HG03378 (cell line): Measurements from ENCODE around the gene SLC9A9.
"Not testable (repeated sequence)": the region's sequence is repeated elsewhere in the genome, so short reads cannot be mapped to it uniquely, and the experiment has no call there.

Experiments used
- ATAC-seq: cut with Tn5 transposase; IDR thresholded peaks from one replicate; pipeline ENCODE4 v1.9.1; 2021; ENCODE audit warnings: mild to moderate bottlenecking, moderate library complexity; ENCODE audit not compliant: unreplicated experiment

SLC9A9 gene

GRCh38 chr3:143847787-143848631, at the start of gene SLC9A9:
SLC9A9 (minus strand) TSS chr3:143848468; CDS start chr3:143848322, 146 bp downstream.
- peak; percentile 91 for ATAC-seq

- no peak for ATAC-seq
Observed at GRCh38 chr3:143897576-143898295, 49.5 kb upstream of the SLC9A9 start.

DNA sequence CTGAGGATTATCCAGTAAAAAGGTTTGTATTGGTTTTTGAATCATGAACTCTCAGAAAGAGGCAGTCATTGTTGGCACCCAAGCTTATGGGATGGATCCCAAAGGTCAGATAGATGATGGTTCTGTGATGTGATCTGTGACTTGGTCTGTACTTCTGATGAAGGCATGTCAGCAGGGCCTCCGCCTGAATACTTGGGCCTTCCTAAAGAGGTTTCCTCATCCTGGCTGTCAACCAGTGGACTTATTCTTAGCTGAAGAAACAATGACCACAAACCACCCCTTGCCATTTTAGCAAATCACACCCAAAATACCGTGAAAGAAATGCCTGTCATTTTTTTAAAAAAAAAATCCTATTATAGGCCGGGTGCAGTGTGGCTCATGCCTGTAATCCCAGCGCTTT, 48.2 kb upstream of the SLC9A9 start:
- no peak for ATAC-seq

DNA sequence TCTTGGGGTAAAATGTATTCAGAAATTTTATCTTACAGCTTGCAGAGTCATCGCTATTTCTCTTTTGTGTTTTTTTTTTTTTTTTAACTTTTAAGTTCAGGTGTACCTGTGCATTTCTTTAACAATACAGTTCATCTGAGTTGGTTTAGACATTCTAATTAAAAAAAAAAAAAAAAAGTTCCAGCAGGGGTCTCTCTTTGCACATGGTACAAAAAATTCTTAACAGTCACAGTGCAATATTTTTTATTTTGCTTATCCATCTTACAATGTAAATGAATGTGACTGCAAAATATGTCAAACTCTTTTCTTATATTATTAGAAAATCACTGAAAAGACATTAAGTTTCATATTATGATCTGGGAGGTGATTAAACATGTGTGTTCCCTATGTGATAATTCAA, 47.5 kb upstream of the SLC9A9 start:
- peak; percentile 57 for ATAC-seq

GRCh38 chr3:143888846-143889245, 40.6 kb upstream of the SLC9A9 start:
- ATAC-seq: no peak

DNA sequence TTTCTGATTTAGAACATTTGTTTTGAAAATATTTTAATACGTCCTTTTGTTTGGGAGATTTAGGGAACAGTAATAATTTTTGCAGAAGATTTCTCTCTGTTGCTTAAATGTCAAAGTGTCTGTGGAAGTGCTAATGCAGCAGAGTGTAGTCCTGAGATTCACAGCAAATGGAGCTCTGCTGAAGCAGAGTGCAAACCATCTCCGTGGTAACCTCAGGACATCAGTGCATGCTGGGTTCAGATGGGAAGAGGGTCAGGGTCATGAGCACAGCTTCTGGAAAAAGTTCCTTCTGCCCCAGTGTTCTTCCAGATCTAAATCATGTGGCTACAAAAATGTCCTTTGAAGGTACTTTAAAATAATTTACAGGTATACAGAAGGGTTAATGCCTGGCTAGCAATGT, 39.9 kb upstream of the SLC9A9 start:
- ATAC-seq: no peak

DNA sequence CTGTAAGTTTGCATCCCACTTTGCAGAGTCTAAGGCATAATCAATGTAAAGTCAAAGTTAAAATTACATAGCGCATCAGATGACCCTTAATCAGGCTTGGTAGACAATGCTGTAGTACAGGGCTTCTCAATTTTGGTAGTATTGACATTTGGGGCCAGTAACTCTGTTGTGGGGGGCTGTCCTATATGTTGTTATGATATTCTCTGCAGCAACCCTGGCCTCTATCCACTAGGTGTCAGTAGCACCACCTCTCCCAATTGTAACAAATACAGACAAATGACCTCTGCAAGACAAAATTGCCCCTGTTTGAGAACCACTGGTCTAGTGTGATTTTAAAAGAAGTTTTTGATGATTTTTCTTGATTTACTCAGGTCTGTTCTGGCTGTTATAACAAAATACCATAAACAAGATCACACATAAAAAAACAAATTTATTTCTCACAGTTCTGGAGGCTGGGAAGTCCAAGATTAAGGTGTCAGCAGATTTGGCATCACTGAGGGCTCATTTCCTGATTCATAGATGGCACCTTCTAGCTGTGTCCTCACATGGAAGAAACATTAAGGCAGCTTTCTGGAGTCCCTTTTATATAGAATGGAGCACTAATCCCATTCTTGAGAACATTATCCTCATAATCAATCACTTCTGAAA, 37.6 kb upstream of the SLC9A9 start:
- ATAC-seq: peak; percentile 97

DNA sequence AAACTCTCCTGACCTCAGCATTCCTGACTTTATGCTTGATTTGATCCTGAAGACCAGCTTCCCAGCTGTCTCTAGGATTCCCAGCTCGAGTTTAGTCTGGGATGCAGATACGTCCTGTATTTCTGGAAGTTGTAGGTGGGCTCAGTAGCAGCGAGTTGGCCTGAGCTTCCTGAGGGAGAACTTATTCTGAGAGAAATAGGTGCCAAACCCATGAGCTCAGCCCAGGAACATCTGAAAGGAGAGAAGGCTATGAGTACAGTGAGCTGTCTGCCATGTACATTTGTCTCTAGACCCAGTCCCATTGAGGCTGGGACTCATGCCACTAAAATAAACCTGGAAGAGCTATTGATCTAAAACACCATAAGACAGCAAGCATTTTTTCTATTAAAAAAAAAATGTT, 36.6 kb upstream of the SLC9A9 start:
- no peak for ATAC-seq

DNA sequence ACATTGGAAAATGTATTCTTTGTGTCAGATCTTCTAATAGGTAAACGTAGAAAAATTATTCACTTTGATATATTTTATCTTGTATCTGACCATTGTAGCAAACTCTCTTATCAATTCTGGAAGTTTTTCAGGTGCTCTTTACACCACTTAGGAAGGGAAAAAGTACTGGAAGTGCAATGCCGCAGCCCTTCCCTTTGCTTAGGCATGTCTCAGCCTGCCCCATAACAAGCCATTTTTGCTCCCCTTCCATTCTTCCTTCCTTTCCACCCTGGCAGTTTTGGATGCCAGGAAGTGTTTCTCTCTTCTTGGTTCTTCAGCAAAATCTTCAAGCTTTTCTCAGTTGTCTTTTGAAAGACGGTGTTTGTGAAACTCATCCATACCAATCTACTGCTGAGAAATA, 34.9 kb upstream of the SLC9A9 start:
- no peak for ATAC-seq

- ATAC-seq: no peak
Observed at GRCh38 chr3:143881095-143881494, 32.8 kb upstream of the SLC9A9 start.

GRCh38 chr3:143875546-143875945, 27.3 kb upstream of the SLC9A9 start:
- no peak for ATAC-seq

GRCh38 chr3:143873553-143873952, 25.3 kb upstream of the SLC9A9 start:
- not testable (repeated sequence) for ATAC-seq

DNA sequence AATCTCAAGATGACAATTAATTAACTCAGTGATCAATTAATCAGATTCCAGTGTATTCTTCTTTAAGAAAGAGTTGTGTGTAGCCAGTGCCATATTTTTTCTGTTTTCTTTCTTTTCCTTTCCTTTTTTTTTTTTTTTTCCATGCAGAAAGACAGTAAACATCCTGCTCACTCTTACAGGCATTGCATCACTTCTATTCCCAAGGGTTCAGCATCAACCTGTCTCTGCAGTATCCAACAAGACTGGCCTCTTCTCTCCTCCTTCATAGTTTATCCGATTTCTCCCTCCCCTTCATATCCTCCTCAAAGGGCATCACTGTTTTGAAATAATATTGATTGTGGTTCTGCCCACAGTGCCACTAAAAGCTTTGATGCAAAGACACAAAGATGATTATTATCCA, 17.0 kb upstream of the SLC9A9 start:
- no peak for ATAC-seq

DNA sequence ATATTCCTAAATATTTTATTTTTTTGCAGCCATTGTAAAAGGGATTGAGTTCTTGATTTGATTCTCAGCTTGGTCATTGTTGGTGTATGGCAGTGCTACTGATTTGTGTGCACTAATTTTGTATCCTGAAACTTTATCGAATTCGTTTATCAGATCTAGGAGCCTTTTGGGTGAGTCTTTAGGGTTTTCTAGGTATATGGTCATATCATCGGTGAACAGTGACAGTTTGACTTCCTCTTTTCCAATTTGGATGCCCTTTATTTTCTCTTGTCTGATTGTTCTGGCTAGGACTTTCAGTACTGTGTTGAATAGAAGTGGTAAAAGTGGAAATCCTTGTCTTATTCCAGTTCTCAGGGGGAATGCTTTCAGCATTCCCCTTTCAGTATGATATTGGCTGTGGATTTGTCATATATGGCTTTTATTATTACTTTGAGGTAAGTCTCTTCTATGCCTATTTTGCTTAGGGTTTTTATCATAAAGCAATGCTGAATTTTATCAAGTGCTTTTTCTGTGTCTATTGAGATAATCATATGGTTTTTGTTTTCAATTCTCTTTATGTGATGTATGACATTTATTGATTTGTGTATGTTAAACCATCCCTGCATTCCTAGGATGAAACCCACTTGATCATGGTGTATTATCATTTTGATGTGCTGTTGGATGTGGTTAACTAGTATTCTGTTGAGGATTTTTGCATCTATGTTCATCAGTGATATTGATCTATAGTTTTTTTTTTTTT, 11.4 kb upstream of the SLC9A9 start:
- no peak for ATAC-seq

GRCh38 chr3:143856252-143856970, 8.1 kb upstream of the SLC9A9 start:
- ATAC-seq: no peak

DNA sequence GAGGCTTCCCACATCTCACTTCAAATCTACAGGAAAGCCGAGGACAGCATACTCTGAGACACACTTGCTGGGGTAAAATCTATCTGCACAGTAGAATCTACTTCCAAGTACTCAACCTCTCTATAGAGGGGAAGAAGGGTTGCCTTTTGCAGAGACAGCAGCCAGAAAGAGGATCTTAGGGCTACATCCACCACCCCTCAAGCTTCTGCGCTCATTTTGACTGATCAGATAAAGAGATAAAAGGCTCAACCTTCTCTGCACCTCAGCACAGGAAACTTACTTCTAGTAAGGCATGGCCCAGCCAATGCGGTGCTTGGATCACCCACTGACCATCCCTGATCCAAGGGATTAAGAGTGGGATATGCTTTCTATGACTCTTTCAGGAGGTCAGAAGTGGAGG, 6.9 kb upstream of the SLC9A9 start:
- no peak for ATAC-seq

DNA sequence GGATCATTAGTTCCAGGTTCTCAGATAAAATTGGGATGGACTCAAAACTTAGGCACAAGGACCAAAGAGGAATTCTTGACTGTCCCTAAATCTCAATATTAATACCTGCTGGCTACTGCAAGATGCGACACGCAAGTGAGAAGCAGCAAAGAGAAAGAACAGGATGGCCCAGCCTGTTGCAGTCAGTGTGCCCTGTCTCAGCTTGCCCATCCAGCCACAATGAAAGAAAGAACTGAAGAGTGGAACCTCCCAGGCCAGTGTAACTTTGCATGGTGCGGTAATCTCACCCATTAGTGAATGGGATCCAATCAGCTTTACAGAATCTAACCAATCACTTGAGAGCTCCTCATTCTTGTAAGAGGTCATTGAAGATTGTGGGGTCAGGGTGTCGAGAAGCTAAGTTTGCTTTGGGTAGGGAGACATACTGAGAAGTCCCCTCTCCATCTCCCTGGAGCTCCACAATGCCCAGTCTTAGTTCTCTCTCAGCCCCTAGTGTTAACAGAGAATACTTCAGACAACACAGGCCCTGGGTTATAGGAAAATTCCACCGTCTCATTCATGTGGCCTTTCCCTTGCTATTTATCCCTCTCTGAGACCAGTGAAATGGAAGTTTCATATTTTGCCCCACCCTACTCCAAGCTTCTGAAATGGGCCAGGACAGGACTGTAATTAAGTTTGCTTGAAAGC, 3.2 kb upstream of the SLC9A9 start:
- no peak for ATAC-seq

DNA sequence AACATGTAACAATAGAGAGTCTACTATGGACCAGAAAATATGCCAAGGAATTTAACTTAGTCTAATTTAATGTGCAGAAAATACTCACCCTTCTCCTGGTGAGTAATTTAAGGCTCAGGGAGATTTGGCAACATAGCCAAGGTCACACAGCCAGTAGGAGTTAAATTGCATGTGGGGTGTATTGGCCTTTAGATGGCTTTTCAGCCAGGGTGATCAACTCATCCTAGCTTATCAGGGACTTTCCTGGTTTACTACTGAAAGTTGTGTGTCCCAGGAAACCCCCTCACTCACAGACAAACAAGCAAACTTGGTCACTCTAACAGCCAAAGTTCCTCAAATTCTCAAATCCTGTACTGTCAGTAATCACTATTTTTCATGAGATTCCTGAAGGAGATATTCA, 2.6 kb upstream of the SLC9A9 start:
- ATAC-seq: no peak

GRCh38 chr3:143849854-143850549, 1.7 kb upstream of the SLC9A9 start:
- peak; percentile 66 for ATAC-seq
